HepG2 (cell line): ENCODE data around the gene ANKRD53. TPM values are rescaled to one million over a fixed set of nuclear protein-coding genes. Genes with fewer than 3 reads are reported as not detected.

Experiments used
- ATAC-seq: fragments of 200-7000 bp; cut with Tn5 transposase; 3 replicates; pipeline ENCODE4 v1.9.1; 2020; ENCODE audit warnings: mild to moderate bottlenecking, moderate library complexity
- BruUV-seq: library from RNA; stranded (reverse); fragments of 400-500 nt; replicated peaks from 2 replicates; lab custom pipeline; 2021; lab: Mats Ljungman, UMichigan
- CTCF ChIA-PET: fragments of 300-600 bp; formaldehyde crosslinking; extraction: SDS; loops from one replicate; lab custom pipeline; 2021; ENCODE audit warnings: low total read pairs, inconsistent platforms, low intra/inter-chr PET ratio; lab: Yijun Ruan, JAX
- POLR2A ChIA-PET: fragments of 350-600 bp; sonication (Branson Sonifier 250); formaldehyde crosslinking; loops from one replicate; lab custom pipeline; 2020; ENCODE audit warnings: antibody characterized with exemption, inconsistent platforms; lab: Yijun Ruan, JAX
- DNase-seq: peaks from one replicate; pipeline ENCODE4 v3.0.0-alpha.2; 2015; ENCODE audit warnings: low spot score
- FAIRE-seq: peaks from 3 replicates; lab custom pipeline; 2011; peaks lifted over from hg19 to GRCh38; lab: Jason Lieb, UNC
- H2AFZ ChIP-seq: one replicate; pipeline ENCODE4 v1.6.1; 2011; ENCODE audit warnings: low read length, inconsistent platforms
- H3K27ac ChIP-seq: fragments of 300-600 bp; 3 replicates; pipeline ENCODE4 v1.8.0; 2011; ENCODE audit warnings: mixed run types, mild to moderate bottlenecking, mixed read lengths, low read length, inconsistent platforms; ENCODE audit not compliant: insufficient read depth; ENCODE audit errors: extremely low read length
- H3K27me3 ChIP-seq, 2 experiments: fragments of 200-600 bp in 1 of 2; 2 replicates in 1 of 2; 3 replicates in 1 of 2; pipeline versions ENCODE4 v1.6.0 to v1.8.0; 2011; ENCODE audit warnings: low read length in 2 of 2, mild to moderate bottlenecking in 2 of 2, moderate library complexity in 2 of 2, inconsistent platforms in 1 of 2; ENCODE audit not compliant: insufficient read depth in 2 of 2, control insufficient read depth in 1 of 2
- H3K36me3 ChIP-seq, 2 experiments: fragments of 200-600 bp in 1 of 2; replicated peaks in 1 of 2; 2 replicates in 1 of 2; 3 replicates in 1 of 2; pipeline versions ENCODE4 v1.5.1 to v1.8.0; 2011; ENCODE audit warnings: low read length in 2 of 2, inconsistent platforms in 1 of 2; ENCODE audit not compliant: insufficient read depth in 2 of 2, control insufficient read depth in 1 of 2
- H3K4me1 ChIP-seq: 2 replicates; pipeline ENCODE4 v1.5.1; 2012; ENCODE audit warnings: low read length, inconsistent platforms; ENCODE audit not compliant: insufficient read depth
- H3K4me2 ChIP-seq: 2 replicates; pipeline ENCODE4 v1.6.0; 2011; ENCODE audit warnings: low read depth, low read length, inconsistent platforms
- H3K4me3 ChIP-seq, 3 experiments: fragments of 200-600 bp in 1 of 3; sonication (generic), shearing (Covaris generic) in 1 of 3; replicated peaks in 1 of 3; 2 replicates each; pipeline ENCODE4 v1.5.1; 2011 to 2016; ENCODE audit warnings: low read length in 3 of 3, inconsistent platforms in 2 of 3, low read depth in 2 of 3, mild to moderate bottlenecking in 2 of 3, control low read depth in 1 of 3, mixed read lengths in 1 of 3; ENCODE audit not compliant: insufficient read depth in 1 of 3
- H3K79me2 ChIP-seq: one replicate; pipeline ENCODE4 v1.6.1; 2011; ENCODE audit warnings: low read length, inconsistent platforms; ENCODE audit not compliant: insufficient read depth
- H3K9ac ChIP-seq: 2 replicates; pipeline ENCODE4 v1.6.0; 2011; ENCODE audit warnings: mild to moderate bottlenecking, low read depth, low read length, inconsistent platforms; ENCODE audit not compliant: insufficient read depth
- H3K9me3 ChIP-seq: 2 replicates; pipeline ENCODE4 v1.5.1; 2012; ENCODE audit warnings: mild to moderate bottlenecking, low read length
- H4K20me1 ChIP-seq: 2 replicates; pipeline ENCODE4 v1.6.0; 2011; ENCODE audit warnings: inconsistent platforms, mild to moderate bottlenecking, low read length, moderate library complexity; ENCODE audit not compliant: insufficient read depth
- CBX1 ChIP-seq: IDR thresholded peaks from one replicate; pipeline ENCODE4 v1.6.1; 2016; ENCODE audit warnings: antibody characterized with exemption, low read depth
- CEBPB ChIP-seq: IDR thresholded peaks from 2 replicates; pipeline ENCODE4 v1.6.1; 2011; ENCODE audit warnings: low read depth, low read length, improper control_type of control experiment, borderline replicate concordance
- HES4 ChIP-seq: sonication (generic); formaldehyde crosslinking; IDR thresholded peaks from 2 replicates; pipeline ENCODE4 v1.9.0; 2021; ENCODE audit warnings: mild to moderate bottlenecking, missing genetic modification reagents, borderline replicate concordance
- RBM39 ChIP-seq: fragments of 200-400 bp; formaldehyde crosslinking; IDR thresholded peaks from one replicate; pipeline ENCODE4 v1.6.1; 2018; ENCODE audit warnings: antibody characterized with exemption, mild to moderate bottlenecking, low read depth, low read length; ENCODE audit not compliant: poor library complexity, severe bottlenecking
- ZNF234 ChIP-seq: sonication (generic); formaldehyde crosslinking; conservative IDR thresholded peaks from 2 replicates; pipeline ENCODE4 v1.5.1; 2020; ENCODE audit warnings: mild to moderate bottlenecking, missing genetic modification reagents
- ZNF253 ChIP-seq: sonication (generic); formaldehyde crosslinking; IDR thresholded peaks from 2 replicates; pipeline ENCODE4 v1.8.0; 2022; ENCODE audit warnings: mild to moderate bottlenecking, missing genetic modification reagents, borderline replicate concordance
- ZNF263 ChIP-seq: sonication (generic); formaldehyde crosslinking; IDR thresholded peaks from 2 replicates; pipeline ENCODE4 v1.4.0; 2020; ENCODE audit warnings: missing genetic modification reagents
- ZNF292 ChIP-seq: sonication (generic); formaldehyde crosslinking; IDR thresholded peaks from 2 replicates; pipeline ENCODE4 v1.8.1; 2022; ENCODE audit warnings: mild to moderate bottlenecking, low read depth, missing genetic modification reagents, borderline replicate concordance
- ZNF441 ChIP-seq: sonication (generic); formaldehyde crosslinking; IDR thresholded peaks from 2 replicates; pipeline ENCODE4 v1.7.0; 2021; ENCODE audit warnings: missing genetic modification reagents, borderline replicate concordance
- ZNF552 ChIP-seq: sonication (generic); formaldehyde crosslinking; IDR thresholded peaks from 2 replicates; pipeline ENCODE4 v1.9.0; 2022; ENCODE audit warnings: missing genetic modification reagents, mild to moderate bottlenecking, borderline replicate concordance
- ZNF768 ChIP-seq: sonication (generic); formaldehyde crosslinking; IDR thresholded peaks from 2 replicates; pipeline ENCODE4 v1.4.0; 2020; ENCODE audit warnings: missing genetic modification reagents
- ZNF772 ChIP-seq: sonication (generic); formaldehyde crosslinking; IDR thresholded peaks from 2 replicates; pipeline ENCODE4 v1.5.0; 2020; ENCODE audit warnings: mild to moderate bottlenecking, missing genetic modification reagents
- ZSCAN31 ChIP-seq: sonication (generic); formaldehyde crosslinking; IDR thresholded peaks from 2 replicates; pipeline ENCODE4 v1.5.0; 2020; ENCODE audit warnings: low read depth, mild to moderate bottlenecking, missing genetic modification reagents
- WGBS: methylation state at CpG from one replicate; pipeline ENCODE4 v1.1.6; 2017; ENCODE audit warnings: low lambda C conversion rate; 5-methylcytosine and 5-hydroxymethylcytosine counted together
- in situ Hi-C: cut with HindIII; loops from 2 replicates; pipeline ENCODE4 v1.10.0; 2017; ENCODE audit warnings: low pct_unique_long_range_greater_than_20kb; ENCODE audit not compliant: extremely low pct_ligation_motif_present
- intact Hi-C: fragments of 100-400 bp; cut with micrococcal nuclease; formaldehyde crosslinking; loops from one replicate; pipeline ENCODE4 v1.10.0; 2022; ENCODE audit not compliant: unreplicated experiment
- polyA plus RNA-seq, 8 experiments: library from polyadenylated mRNA; depleted of rRNA in 3 of 8; stranded (reverse) in 7 of 8; unstranded in 1 of 8; fragments of >200 nt; fragmentation: Illumina TruSeq in 4 of 8; extraction: Trizol in 4 of 8; gene quantifications; 2 replicates each; pipeline versions ENCODE4 v1.2.1 to v1.2.3, GENCODE V29; 2011 to 2016; ENCODE audit warnings: low read depth in 4 of 8, missing spikeins in 1 of 8, mixed read lengths in 1 of 8; ENCODE audit not compliant: insufficient read depth in 1 of 8
- total RNA-seq, 5 experiments: library from RNA; depleted of rRNA; stranded (reverse); fragments of >200 nt; fragmentation: Illumina TruSeq; extraction: Trizol; gene quantifications; 2 replicates each; pipeline ENCODE4 v1.2.3, GENCODE V29; 2016; ENCODE audit warnings: low read depth in 1 of 5
- TF ChIP-seq, protein P1 (sequence below): sonication (generic); formaldehyde crosslinking; IDR thresholded peaks from 2 replicates; pipeline ENCODE4 v1.4.0; 2020; ENCODE audit warnings: missing genetic modification reagents, mild to moderate bottlenecking, borderline replicate concordance
- TF ChIP-seq, protein P2 (sequence below): sonication (generic); formaldehyde crosslinking; IDR thresholded peaks from 2 replicates; pipeline ENCODE4 v1.8.0; 2022; ENCODE audit warnings: mild to moderate bottlenecking, missing genetic modification reagents, moderate library complexity
- TF ChIP-seq, protein P3 (sequence below): sonication (generic); formaldehyde crosslinking; IDR thresholded peaks from 2 replicates; pipeline ENCODE4 v1.5.1; 2020; ENCODE audit warnings: mild to moderate bottlenecking, missing genetic modification reagents, moderate library complexity

Gene ANKRD53
- total and polyA plus RNA-seq, 2 of the 13 experiments (the other 11 are each of a cell fraction or from before 2014, with no cell fraction given) = 0.15 TPM; not detected in 1

DNA sequence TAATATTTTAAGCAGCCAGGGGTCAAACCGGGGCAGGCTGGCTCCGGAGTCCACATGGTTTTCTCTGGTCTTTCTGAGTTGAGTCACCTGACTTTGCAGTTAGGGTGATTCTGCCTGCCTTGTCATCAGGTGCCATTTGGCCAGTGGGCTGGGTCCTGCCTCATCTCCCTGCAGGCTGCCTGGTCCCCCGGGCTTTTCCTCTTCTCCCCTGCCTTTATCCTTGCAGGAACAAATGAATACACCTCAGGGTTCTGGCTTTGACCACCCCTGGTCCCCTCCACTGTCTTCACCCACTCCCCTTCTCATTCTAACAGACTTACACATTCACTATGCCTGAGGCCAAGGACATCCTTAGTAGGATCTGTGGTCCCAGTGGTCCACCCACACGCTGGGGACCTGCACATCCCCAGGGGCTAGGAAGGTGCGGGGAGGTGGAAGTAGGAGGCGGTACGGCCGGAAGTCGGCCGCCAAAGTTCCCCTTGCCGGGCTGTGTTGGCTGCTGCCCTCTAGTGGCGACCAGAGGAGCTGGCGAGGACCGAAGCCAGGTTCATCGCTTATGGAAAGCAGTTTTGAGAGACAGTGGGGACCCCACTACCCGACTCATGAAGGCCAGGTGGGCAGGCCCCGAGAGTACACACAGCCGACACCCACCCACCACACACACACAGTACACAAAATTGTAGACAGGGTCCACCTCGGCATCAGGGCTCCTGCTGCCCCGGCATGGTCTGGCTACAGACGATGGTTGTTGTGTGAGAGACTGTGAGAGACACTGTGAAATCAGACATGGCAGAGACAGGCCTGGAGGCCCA is 22.6 kb downstream of the ANKRD53 start:
- H4K20me1 ChIP-seq = no peaks in the 10 kb centered on the region
- peaks cover 55% of the 10 kb centered on the region for H3K4me1 ChIP-seq
- in situ Hi-C loops = no loop called here
- H3K36me3 ChIP-seq = no peaks in the 10 kb centered on the region
- peak overlapping the region; percentile 53 to 81 (median 71) for H3K4me3 ChIP-seq
- H3K27ac ChIP-seq = no peak overlapping the region
- peaks cover 0 to 9% of the 10 kb centered on the region in 2 experiments; a peak in 2 of 5 replicates for H3K27me3 ChIP-seq
- POLR2A ChIA-PET = interaction anchor here (1.0 to 2.9 kb wide), 5 partner anchors 20 to 129 kb away, joined by 3 to 21 read pairs (median 7); partner anchors contain the start of genes MCEE, MPHOSPH10 and NAGK
- BruUV-seq = no TSS peak
- peak overlapping the region; percentile 100 for H2AFZ ChIP-seq
- H3K4me2 ChIP-seq = peak overlapping the region; percentile 99
- ATAC-seq = peak; percentile 78
- H3K79me2 ChIP-seq = no peaks in the 10 kb centered on the region
- peak; percentile 61 for FAIRE-seq
- intact Hi-C loops = no loop called here
- no peaks in the 10 kb centered on the region for H3K9me3 ChIP-seq
- 5% methylated on average over 19 of the region's 21 CpGs for WGBS
- peak overlapping the region; percentile 54 for H3K9ac ChIP-seq
- CTCF ChIA-PET = interaction anchor here (0.7 to 2.0 kb wide), 2 partner anchors 36 to 139 kb away, joined by 3 to 8 read pairs; no protein-coding TSS in a partner anchor
- peak; percentile 65 for DNase-seq
- TF ChIP-seq ZNF234 (CRISPR knock-in tag) (no peak), ZNF772 (CRISPR knock-in tag) (0 out of 2 replicates have a peak, but pooled peaks have one; percentile 17), ZNF552 (CRISPR knock-in tag) (no peak; the same call in 1 of the 2 replicates), ZNF768 (CRISPR knock-in tag) (0 out of 2 replicates have a peak, but pooled peaks have one; percentile 38), CBX1 (peak; percentile 75), ZNF263 (CRISPR knock-in tag) (0 out of 2 replicates have a peak, but pooled peaks have one; percentile 35), ZNF253 (CRISPR knock-in tag) (no peak), ZSCAN31 (CRISPR knock-in tag) (peak; percentile 89), ZNF292 (CRISPR knock-in tag) (peak; percentile 64; the same call in 1 of the 2 replicates), CEBPB (no peak), ZNF441 (no peak), HES4 (no peak), RBM39 (no peak)
- TF ChIP-seq, protein P1, sequence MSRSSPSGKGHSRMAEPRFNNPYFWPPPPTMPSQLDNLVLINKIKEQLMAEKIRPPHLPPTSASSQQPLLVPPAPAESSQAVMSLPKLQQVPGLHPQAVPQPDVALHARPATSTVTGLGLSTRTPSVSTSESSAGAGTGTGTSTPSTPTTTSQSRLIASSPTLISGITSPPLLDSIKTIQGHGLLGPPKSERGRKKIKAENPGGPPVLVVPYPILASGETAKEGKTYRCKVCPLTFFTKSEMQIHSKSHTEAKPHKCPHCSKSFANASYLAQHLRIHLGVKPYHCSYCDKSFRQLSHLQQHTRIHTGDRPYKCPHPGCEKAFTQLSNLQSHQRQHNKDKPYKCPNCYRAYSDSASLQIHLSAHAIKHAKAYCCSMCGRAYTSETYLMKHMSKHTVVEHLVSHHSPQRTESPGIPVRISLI (CRISPR knock-in tag) = 0 out of 2 replicates have a peak, but pooled peaks have one; percentile 28
- TF ChIP-seq, protein P2, sequence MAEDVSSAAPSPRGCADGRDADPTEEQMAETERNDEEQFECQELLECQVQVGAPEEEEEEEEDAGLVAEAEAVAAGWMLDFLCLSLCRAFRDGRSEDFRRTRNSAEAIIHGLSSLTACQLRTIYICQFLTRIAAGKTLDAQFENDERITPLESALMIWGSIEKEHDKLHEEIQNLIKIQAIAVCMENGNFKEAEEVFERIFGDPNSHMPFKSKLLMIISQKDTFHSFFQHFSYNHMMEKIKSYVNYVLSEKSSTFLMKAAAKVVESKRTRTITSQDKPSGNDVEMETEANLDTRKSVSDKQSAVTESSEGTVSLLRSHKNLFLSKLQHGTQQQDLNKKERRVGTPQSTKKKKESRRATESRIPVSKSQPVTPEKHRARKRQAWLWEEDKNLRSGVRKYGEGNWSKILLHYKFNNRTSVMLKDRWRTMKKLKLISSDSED = no peak
- TF ChIP-seq, protein P3, sequence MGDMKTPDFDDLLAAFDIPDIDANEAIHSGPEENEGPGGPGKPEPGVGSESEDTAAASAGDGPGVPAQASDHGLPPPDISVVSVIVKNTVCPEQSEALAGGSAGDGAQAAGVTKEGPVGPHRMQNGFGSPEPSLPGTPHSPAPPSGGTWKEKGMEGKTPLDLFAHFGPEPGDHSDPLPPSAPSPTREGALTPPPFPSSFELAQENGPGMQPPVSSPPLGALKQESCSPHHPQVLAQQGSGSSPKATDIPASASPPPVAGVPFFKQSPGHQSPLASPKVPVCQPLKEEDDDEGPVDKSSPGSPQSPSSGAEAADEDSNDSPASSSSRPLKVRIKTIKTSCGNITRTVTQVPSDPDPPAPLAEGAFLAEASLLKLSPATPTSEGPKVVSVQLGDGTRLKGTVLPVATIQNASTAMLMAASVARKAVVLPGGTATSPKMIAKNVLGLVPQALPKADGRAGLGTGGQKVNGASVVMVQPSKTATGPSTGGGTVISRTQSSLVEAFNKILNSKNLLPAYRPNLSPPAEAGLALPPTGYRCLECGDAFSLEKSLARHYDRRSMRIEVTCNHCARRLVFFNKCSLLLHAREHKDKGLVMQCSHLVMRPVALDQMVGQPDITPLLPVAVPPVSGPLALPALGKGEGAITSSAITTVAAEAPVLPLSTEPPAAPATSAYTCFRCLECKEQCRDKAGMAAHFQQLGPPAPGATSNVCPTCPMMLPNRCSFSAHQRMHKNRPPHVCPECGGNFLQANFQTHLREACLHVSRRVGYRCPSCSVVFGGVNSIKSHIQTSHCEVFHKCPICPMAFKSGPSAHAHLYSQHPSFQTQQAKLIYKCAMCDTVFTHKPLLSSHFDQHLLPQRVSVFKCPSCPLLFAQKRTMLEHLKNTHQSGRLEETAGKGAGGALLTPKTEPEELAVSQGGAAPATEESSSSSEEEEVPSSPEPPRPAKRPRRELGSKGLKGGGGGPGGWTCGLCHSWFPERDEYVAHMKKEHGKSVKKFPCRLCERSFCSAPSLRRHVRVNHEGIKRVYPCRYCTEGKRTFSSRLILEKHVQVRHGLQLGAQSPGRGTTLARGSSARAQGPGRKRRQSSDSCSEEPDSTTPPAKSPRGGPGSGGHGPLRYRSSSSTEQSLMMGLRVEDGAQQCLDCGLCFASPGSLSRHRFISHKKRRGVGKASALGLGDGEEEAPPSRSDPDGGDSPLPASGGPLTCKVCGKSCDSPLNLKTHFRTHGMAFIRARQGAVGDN = peak; percentile 90
